ENCODE results near the gene PRDM11. TPM values are rescaled to one million over a fixed set of nuclear protein-coding genes. Genes with fewer than 3 reads are reported as not detected.

Gene PRDM11
- total RNA-seq, 1 donor from 2014 or later, result 15.2 TPM

GRCh38 chr11:45174168-45174835 is 27.9 kb downstream of the PRDM11 start:
- Histone ChIP-seq H3K4me1 (peaks cover 17% of the 10 kb centered on the region), H3K9me3 (no peaks in the 10 kb centered on the region), H3K36me3 (no peaks in the 10 kb centered on the region), H3K27me3 (no peaks in the 10 kb centered on the region), H3K4me3 (no peak overlapping the region), H3K27ac (no peak overlapping the region)
- TF ChIP-seq POLR2A (IDR thresholded peaks at IDR 0.05), result no peak
- no peak for TF ChIP-seq CTCF (IDR thresholded peaks at IDR 0.05)
- TF ChIP-seq POLR2AphosphoS5 (IDR thresholded peaks at IDR 0.05; ENCODE audit: insufficient read depth in 1 of 2, low read depth in 1 of 2), result no peak
- no peak for DNase-seq (ENCODE audit: extremely low spot score in 2 of 2)
- intact Hi-C loops (cut with DNase I), result no loop called here

- Histone ChIP-seq H3K4me3 (no peak overlapping the region), H3K27me3 (no peaks in the 10 kb centered on the region), H3K27ac (no peak overlapping the region), H3K9me3 (no peaks in the 10 kb centered on the region), H3K36me3 (no peaks in the 10 kb centered on the region), H3K4me1 (peaks cover 19% of the 10 kb centered on the region)
- intact Hi-C loops (cut with DNase I), result no loop called here
- DNase-seq (ENCODE audit: extremely low spot score in 2 of 2), result no peak
- TF ChIP-seq POLR2AphosphoS5 (IDR thresholded peaks at IDR 0.05; ENCODE audit: insufficient read depth in 1 of 2, low read depth in 1 of 2), result no peak
- no peak for TF ChIP-seq POLR2A (IDR thresholded peaks at IDR 0.05)
- TF ChIP-seq CTCF (IDR thresholded peaks at IDR 0.05), result no peak
Observed at GRCh38 chr11:45174963-45175362, 28.5 kb downstream of the PRDM11 start.

- H3K36me3 ChIP-seq, result no peaks in the 10 kb centered on the region
- no peak for TF ChIP-seq POLR2AphosphoS5 (IDR thresholded peaks at IDR 0.05; ENCODE audit: insufficient read depth in 1 of 2, low read depth in 1 of 2)
- TF ChIP-seq CTCF (IDR thresholded peaks at IDR 0.05), result no peak
- no peak for TF ChIP-seq POLR2A (IDR thresholded peaks at IDR 0.05)
- no peaks in the 10 kb centered on the region for H3K27me3 ChIP-seq
- H3K9me3 ChIP-seq, result no peaks in the 10 kb centered on the region
- peaks cover 32% of the 10 kb centered on the region for H3K4me1 ChIP-seq
- intact Hi-C loops (cut with DNase I), result no loop called here
- H3K27ac ChIP-seq, result no peak overlapping the region
- no peak overlapping the region for H3K4me3 ChIP-seq
- DNase-seq (ENCODE audit: extremely low spot score in 2 of 2), result no peak
Observed at GRCh38 chr11:45176996-45177395, 30.6 kb downstream of the PRDM11 start.

GRCh38 chr11:45178223-45178622 is 31.8 kb downstream of the PRDM11 start:
- H3K4me3 ChIP-seq, result no peak overlapping the region
- TF ChIP-seq CTCF (IDR thresholded peaks at IDR 0.05), result no peak
- TF ChIP-seq POLR2A (IDR thresholded peaks at IDR 0.05), result no peak
- TF ChIP-seq POLR2AphosphoS5 (IDR thresholded peaks at IDR 0.05; ENCODE audit: insufficient read depth in 1 of 2, low read depth in 1 of 2), result no peak
- intact Hi-C loops (cut with DNase I), result no loop called here
- H3K27ac ChIP-seq, result no peak overlapping the region
- no peak for DNase-seq (ENCODE audit: extremely low spot score in 2 of 2)
- no peaks in the 10 kb centered on the region for H3K9me3 ChIP-seq
- H3K36me3 ChIP-seq, result peaks cover 0 to 2% of the 10 kb centered on the region in 2 donors
- peaks cover 35% of the 10 kb centered on the region for H3K4me1 ChIP-seq
- H3K27me3 ChIP-seq, result no peaks in the 10 kb centered on the region

GRCh38 chr11:45178890-45179671 is 32.6 kb downstream of the PRDM11 start:
- TF ChIP-seq POLR2AphosphoS5 (IDR thresholded peaks at IDR 0.05; ENCODE audit: insufficient read depth in 1 of 2, low read depth in 1 of 2) (no peak), CTCF (IDR thresholded peaks at IDR 0.05) (no peak), POLR2A (IDR thresholded peaks at IDR 0.05) (no peak)
- Histone ChIP-seq H3K4me1 (peaks cover 35% of the 10 kb centered on the region), H3K36me3 (peaks cover 0 to 10% of the 10 kb centered on the region in 2 donors), H3K9me3 (no peaks in the 10 kb centered on the region), H3K27me3 (no peaks in the 10 kb centered on the region), H3K4me3 (peak overlapping the region in 1 of 2 donors; percentile 65), H3K27ac (peak overlapping the region; percentile 95)
- intact Hi-C loops (cut with DNase I), result no loop called here
- DNase-seq (ENCODE audit: extremely low spot score in 2 of 2), result no peak

Measured in vagina (tissue), 2 donors.